GM18499 (cell line): Measurements from ENCODE around the gene PIM3.
"Not testable (repeated sequence)": the region's sequence is repeated elsewhere in the genome, so short reads cannot be mapped to it uniquely, and the experiment has no call there.

Source experiments
- ATAC-seq: cut with Tn5 transposase; IDR thresholded peaks from one replicate; pipeline ENCODE4 v1.9.1; 2021; ENCODE audit warnings: moderate number of reproducible peaks; ENCODE audit not compliant: insufficient read depth, unreplicated experiment

The PIM3 gene

GRCh38 chr22:49941507-49942316 is 18.9 kb upstream of the PIM3 start:
- ATAC-seq = no peak

- no peak for ATAC-seq
These were observed 17.8 kb upstream of the PIM3 start for GRCh38 chr22:49942565-49943404.

- ATAC-seq = no peak
These were observed 17.2 kb upstream of the PIM3 start for GRCh38 chr22:49943405-49943765.

- ATAC-seq = no peak
These were observed 16.7 kb upstream of the PIM3 start for GRCh38 chr22:49943771-49944398.

GRCh38 chr22:49944399-49944891 is 16.1 kb upstream of the PIM3 start:
- ATAC-seq = no peak

- ATAC-seq = not testable (repeated sequence)
These were observed 15.4 kb upstream of the PIM3 start for GRCh38 chr22:49945042-49945794.

GRCh38 chr22:49946612-49947295 is 13.8 kb upstream of the PIM3 start:
- no peak for ATAC-seq

- no peak for ATAC-seq
These were observed 13.3 kb upstream of the PIM3 start for GRCh38 chr22:49947296-49947622.

- ATAC-seq = no peak
These were observed 12.2 kb upstream of the PIM3 start for GRCh38 chr22:49948116-49948957.

- no peak for ATAC-seq
These were observed 11.3 kb upstream of the PIM3 start for GRCh38 chr22:49948958-49949913.

- ATAC-seq = no peak
These were observed 10.7 kb upstream of the PIM3 start for GRCh38 chr22:49949914-49950292.

GRCh38 chr22:49950396-49950994 is 10.1 kb upstream of the PIM3 start:
- no peak for ATAC-seq

- no peak for ATAC-seq
These were observed 9.4 kb upstream of the PIM3 start for GRCh38 chr22:49951000-49951677.

- ATAC-seq = no peak
These were observed 8.9 kb upstream of the PIM3 start for GRCh38 chr22:49951678-49951985.

GRCh38 chr22:49951986-49952896 is 8.3 kb upstream of the PIM3 start:
- no peak for ATAC-seq

GRCh38 chr22:49953027-49953679 is 7.4 kb upstream of the PIM3 start:
- ATAC-seq = no peak
